GM15510 (cell line): ENCODE measurements around the gene NBEAL2.

Experiments
- POLR2A ChIP-seq: IDR thresholded peaks from 3 replicates; pipeline ENCODE4 v1.6.1; 2011; ENCODE audit warnings: borderline replicate concordance; ENCODE audit not compliant: insufficient read length; ENCODE audit errors: extremely low read depth

The NBEAL2 gene

DNA sequence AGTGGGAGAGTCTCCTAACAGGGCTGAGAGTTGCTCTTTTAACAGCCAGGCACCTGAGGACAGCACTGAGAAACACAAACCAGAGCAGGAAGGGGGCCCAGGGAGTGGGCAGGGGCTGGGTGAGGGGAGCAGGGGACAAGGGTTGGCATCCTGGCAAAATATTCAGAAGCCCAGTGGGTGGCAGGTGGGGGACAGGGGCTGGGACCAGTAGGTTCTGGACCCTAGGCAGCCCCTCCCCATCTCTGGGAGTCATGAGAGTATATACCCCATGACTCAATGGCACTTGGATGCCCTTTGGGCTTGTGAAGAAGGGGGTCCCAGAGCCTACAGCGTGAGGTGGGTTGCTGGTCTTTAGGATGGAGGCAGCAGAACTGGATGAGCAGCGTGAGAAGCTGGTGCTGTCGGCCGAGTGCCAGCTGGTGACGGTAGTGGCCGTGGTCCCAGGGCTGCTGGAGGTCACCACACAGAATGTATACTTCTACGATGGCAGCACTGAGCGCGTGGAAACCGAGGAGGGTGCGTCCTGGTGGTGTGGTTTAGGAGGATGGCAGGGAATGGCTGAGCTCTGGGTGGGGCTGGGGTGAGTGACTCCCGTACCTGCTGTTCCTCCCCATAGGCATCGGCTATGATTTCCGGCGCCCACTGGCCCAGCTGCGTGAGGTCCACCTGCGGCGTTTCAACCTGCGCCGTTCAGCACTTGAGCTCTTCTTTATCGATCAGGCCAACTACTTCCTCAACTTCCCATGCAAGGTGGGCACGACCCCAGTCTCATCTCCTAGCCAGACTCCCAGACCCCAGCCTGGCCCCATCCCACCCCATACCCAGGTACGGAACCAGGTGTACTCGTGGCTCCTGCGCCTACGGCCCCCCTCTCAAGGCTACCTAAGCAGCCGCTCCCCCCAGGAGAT lies 24.2 kb downstream of the NBEAL2 start:
- TF ChIP-seq POLR2A: no peak

- TF ChIP-seq POLR2A: no peak
Observed at GRCh38 chr3:47004369-47005211, 25.1 kb downstream of the NBEAL2 start.

GRCh38 chr3:47005212-47006144 lies 26.0 kb downstream of the NBEAL2 start:
- no peak for TF ChIP-seq POLR2A

DNA sequence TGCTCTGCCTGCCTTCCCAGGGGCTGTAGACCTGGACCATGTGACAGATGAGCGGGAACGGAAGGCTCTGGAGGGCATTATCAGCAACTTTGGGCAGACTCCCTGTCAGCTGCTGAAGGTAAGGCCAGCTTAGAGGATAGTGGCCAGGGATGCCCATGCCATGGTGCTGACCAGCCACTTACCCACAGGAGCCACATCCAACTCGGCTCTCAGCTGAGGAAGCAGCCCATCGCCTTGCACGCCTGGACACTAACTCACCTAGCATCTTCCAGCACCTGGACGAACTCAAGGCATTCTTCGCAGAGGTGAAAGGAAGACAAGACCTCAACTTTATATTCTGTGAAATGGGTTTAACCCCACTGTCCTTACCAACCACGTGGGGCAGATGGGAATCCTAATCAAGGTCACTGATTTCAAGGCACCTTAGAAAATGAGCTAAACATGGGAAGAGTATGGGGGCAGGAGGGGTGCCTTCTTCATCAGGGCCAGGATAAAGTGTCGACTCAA lies 26.7 kb downstream of the NBEAL2 start:
- no peak for TF ChIP-seq POLR2A

DNA sequence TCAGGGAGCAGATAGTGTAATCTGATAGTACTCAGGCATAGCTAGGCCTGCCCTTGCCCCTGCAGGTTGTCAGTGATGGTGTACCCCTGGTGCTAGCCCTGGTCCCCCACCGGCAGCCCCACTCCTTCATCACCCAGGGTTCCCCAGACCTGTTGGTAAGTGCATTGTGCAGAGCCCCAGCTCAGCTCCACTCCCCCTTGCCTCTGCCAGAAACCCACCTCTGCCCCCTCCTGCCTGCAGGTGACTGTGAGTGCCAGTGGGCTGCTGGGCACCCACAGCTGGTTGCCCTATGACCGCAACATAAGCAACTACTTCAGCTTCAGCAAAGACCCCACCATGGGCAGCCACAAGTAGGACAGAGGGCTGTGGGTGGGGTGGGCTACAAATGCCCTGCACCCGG lies 27.5 kb downstream of the NBEAL2 start:
- TF ChIP-seq POLR2A: no peak

GRCh38 chr3:47007482-47008233 lies 28.2 kb downstream of the NBEAL2 start:
- TF ChIP-seq POLR2A: no peak

DNA sequence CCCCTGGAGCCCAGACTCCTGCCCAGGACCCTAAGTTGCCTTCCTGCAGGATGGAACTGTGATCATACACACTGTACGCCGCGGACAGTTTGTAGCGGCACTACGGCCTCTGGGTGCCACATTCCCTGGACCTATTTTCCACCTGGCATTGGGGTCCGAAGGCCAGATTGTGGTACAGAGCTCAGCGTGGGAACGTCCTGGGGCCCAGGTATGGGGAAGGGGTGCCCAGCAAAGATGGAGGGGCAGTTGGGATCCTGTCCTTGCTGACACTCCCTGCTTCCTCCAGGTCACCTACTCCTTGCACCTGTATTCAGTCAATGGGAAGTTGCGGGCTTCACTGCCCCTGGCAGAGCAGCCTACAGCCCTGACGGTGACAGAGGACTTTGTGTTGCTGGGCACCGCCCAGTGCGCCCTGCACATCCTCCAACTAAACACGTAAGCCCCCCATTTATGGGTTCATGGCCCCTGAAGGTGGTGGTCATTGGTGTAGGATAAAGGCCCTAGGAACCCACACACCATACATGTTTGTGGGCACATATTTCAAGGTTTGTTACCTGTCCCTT lies 28.8 kb downstream of the NBEAL2 start:
- TF ChIP-seq POLR2A: no peak

DNA sequence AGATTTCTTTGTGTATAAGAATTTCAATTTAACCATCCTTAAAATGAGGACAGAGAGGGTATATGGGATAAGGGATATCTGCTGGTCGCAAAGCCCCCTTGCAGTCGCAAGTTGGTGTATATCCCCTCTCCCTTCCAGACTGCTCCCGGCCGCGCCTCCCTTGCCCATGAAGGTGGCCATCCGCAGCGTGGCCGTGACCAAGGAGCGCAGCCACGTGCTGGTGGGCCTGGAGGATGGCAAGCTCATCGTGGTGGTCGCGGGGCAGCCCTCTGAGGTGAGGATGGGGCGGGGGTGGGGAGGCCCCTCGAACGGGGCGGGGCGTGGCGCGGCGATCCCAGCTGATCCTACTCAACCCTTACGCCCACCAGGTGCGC lies 29.4 kb downstream of the NBEAL2 start:
- TF ChIP-seq POLR2A: no peak

DNA sequence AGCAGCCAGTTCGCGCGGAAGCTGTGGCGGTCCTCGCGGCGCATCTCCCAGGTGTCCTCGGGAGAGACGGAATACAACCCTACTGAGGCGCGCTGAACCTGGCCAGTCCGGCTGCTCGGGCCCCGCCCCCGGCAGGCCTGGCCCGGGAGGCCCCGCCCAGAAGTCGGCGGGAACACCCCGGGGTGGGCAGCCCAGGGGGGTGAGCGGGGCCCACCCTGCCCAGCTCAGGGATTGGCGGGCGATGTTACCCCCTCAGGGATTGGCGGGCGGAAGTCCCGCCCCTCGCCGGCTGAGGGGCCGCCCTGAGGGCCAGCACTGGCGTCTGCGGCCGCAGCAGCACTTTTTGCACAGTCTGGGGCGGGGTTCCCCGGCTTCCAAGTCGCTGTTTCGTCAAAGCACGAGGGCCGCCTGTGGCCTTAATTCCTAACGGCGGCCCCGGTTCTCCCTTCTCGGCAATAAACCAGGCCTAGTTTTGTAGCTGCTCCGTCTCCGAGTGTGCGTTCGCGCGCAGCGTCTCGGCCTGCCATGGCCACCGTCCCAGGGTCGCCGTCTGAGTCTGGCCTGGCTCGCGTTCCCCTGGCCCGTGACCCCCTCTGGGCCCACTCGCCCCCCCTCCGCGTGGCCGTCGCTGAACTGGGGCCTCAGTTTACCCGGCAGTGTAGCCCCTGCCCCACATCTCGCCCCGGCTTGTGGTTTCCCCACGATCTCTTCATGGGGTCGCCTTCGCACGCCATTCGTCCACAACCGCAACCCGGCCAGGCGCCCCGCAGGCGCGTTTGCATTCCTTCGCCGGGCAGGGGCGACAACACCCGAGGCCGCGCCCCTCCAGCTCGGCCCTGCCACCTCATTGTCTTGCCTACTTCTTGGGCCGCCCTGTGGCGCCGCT lies 30.0 kb downstream of the NBEAL2 start:
- peak; percentile 45 for TF ChIP-seq POLR2A

- TF ChIP-seq POLR2A: no peak
Observed at GRCh38 chr3:47010111-47010712, 30.7 kb downstream of the NBEAL2 start.

- TF ChIP-seq POLR2A: no peak
Observed at GRCh38 chr3:47010910-47011309, 31.4 kb downstream of the NBEAL2 start.

- no peak for TF ChIP-seq POLR2A
Observed at GRCh38 chr3:47011371-47011770, 31.9 kb downstream of the NBEAL2 start.
